ENCODE data around the gene STK10. TPM values are rescaled to one million over a fixed set of nuclear protein-coding genes. Genes with fewer than 3 reads are reported as not detected.

The STK10 gene
- polyA plus RNA-seq, 3 donors = 21.5 to 180 (median 47.4) TPM

GRCh38 chr5:172058088-172058487, 129.9 kb downstream of the STK10 start:
- Histone ChIP-seq H3K4me2 (replicated peaks; ENCODE audit: extremely low read depth, low read length, poor library complexity, severe bottlenecking) (no peak overlapping the region), H3K4me1 (ENCODE audit: control insufficient read depth in 1 of 2, insufficient read depth in 2 of 2, low read length in 2 of 2) (no peaks in the 10 kb centered on the region), H3K9me3 (replicated peaks in 1 of 2; ENCODE audit: control insufficient read depth in 1 of 2, insufficient read depth in 1 of 2, low read length in 2 of 2) (no peaks in the 10 kb centered on the region), H3K4me3 (replicated peaks in 1 of 3; ENCODE audit: low read depth in 2 of 3, low read length in 3 of 3) (no peak overlapping the region), H4K20me1 (ENCODE audit: insufficient read depth, low read length) (peaks cover 90% of the 10 kb centered on the region), H3K36me3 (replicated peaks in 1 of 2; ENCODE audit: control insufficient read depth in 1 of 2, insufficient read depth in 2 of 2, low read length in 2 of 2) (peaks cover 93 to 100% of the 10 kb centered on the region in 2 donors), H3K9ac (ENCODE audit: insufficient read depth, low read length, poor library complexity, severe bottlenecking) (no peak overlapping the region), H2AFZ (ENCODE audit: insufficient read depth, low read depth, low read length, poor library complexity, severe bottlenecking) (no peak overlapping the region), H3K79me2 (ENCODE audit: insufficient read depth, low read length) (no peaks in the 10 kb centered on the region), H3K27me3 (ENCODE audit: control insufficient read depth in 2 of 2, insufficient read depth in 2 of 2, low read length in 2 of 2) (no peaks in the 10 kb centered on the region), H3K27ac (ENCODE audit: low read depth in 1 of 2, low read length in 2 of 2) (peak overlapping the region in 1 of 2 donors; percentile 6)
- Mint-ChIP-seq H3K4me1 (no peaks in the 10 kb centered on the region), H3K4me3 (no peak overlapping the region), H3K27me3 (ENCODE audit: low read depth in 3 of 3) (peaks cover 0 to 8% (median 2%) of the 10 kb centered on the region in 3 donors), H3K9me3 (peaks cover 0 to 3% (median 0%) of the 10 kb centered on the region in 7 donors), H3K27ac (peak overlapping the region in 1 of 7 donors; percentile 32), H3K36me3 (peaks cover 88 to 98% of the 10 kb centered on the region in 2 donors)
- no peak for DNase-seq
- intact Hi-C loops (cut with micrococcal nuclease) = no loop called here
- no CpG with 5 or more reads among the region's 6 CpGs for WGBS (ENCODE audit: insufficient coverage)
- TF ChIP-seq CTCF (IDR thresholded peaks at IDR 0.05) = no peak

- Mint-ChIP-seq H3K27me3 (ENCODE audit: low read depth in 3 of 3) (peaks cover 0 to 8% (median 2%) of the 10 kb centered on the region in 3 donors), H3K4me3 (no peak overlapping the region), H3K4me1 (peaks cover 2% of the 10 kb centered on the region), H3K36me3 (peaks cover 92 to 98% of the 10 kb centered on the region in 2 donors), H3K9me3 (peaks cover 0 to 3% (median 0%) of the 10 kb centered on the region in 7 donors), H3K27ac (peak overlapping the region in 1 of 7 donors; percentile 68)
- H3K27me3 ChIP-seq (ENCODE audit: control insufficient read depth in 2 of 2, insufficient read depth in 2 of 2, low read length in 2 of 2) = no peaks in the 10 kb centered on the region
- 100% methylated on average over 2 of the region's 3 CpGs for WGBS (ENCODE audit: insufficient coverage)
- peaks cover 95% of the 10 kb centered on the region for H4K20me1 ChIP-seq (ENCODE audit: insufficient read depth, low read length)
- H3K4me1 ChIP-seq (ENCODE audit: control insufficient read depth in 1 of 2, insufficient read depth in 2 of 2, low read length in 2 of 2) = no peaks in the 10 kb centered on the region
- no peak for TF ChIP-seq CTCF (IDR thresholded peaks at IDR 0.05)
- intact Hi-C loops (cut with micrococcal nuclease) = no loop called here
- H3K36me3 ChIP-seq (replicated peaks in 1 of 2; ENCODE audit: control insufficient read depth in 1 of 2, insufficient read depth in 2 of 2, low read length in 2 of 2) = peaks cover 95 to 100% of the 10 kb centered on the region in 2 donors
- H3K79me2 ChIP-seq (ENCODE audit: insufficient read depth, low read length) = no peaks in the 10 kb centered on the region
- H2AFZ ChIP-seq (ENCODE audit: insufficient read depth, low read depth, low read length, poor library complexity, severe bottlenecking) = no peak overlapping the region
- H3K4me2 ChIP-seq (replicated peaks; ENCODE audit: extremely low read depth, low read length, poor library complexity, severe bottlenecking) = no peak overlapping the region
- no peak overlapping the region for H3K9ac ChIP-seq (ENCODE audit: insufficient read depth, low read length, poor library complexity, severe bottlenecking)
- H3K4me3 ChIP-seq (replicated peaks in 1 of 3; ENCODE audit: low read depth in 2 of 3, low read length in 3 of 3) = no peak overlapping the region
- H3K9me3 ChIP-seq (replicated peaks in 1 of 2; ENCODE audit: control insufficient read depth in 1 of 2, insufficient read depth in 1 of 2, low read length in 2 of 2) = no peaks in the 10 kb centered on the region
- DNase-seq = no peak
- H3K27ac ChIP-seq (ENCODE audit: low read depth in 1 of 2, low read length in 2 of 2) = no peak overlapping the region
Observed at GRCh38 chr5:172055996-172056395, 132.0 kb downstream of the STK10 start.
